AML-193 (cell line): ENCODE data around the gene COL8A1.
A peak's percentile ranks its signal among the peaks of the same experiment; 100 is the strongest.

Source experiments
- DNase-seq, 2 experiments: peaks; one replicate each; lab custom pipeline; 2025; lab: John Stamatoyannopoulos, UW

Gene COL8A1

GRCh38 chr3:99639579-99639978 is 1.2 kb downstream of the COL8A1 start:
- DNase-seq: no peak

- no peak for DNase-seq
These were observed 1.9 kb downstream of the COL8A1 start for GRCh38 chr3:99640214-99640851.

GRCh38 chr3:99641480-99641879 is 3.1 kb downstream of the COL8A1 start:
- no peak for DNase-seq

- no peak for DNase-seq
These were observed 3.6 kb downstream of the COL8A1 start for GRCh38 chr3:99641982-99642381.

- DNase-seq: no peak
These were observed 5.6 kb downstream of the COL8A1 start for GRCh38 chr3:99644017-99644416.

GRCh38 chr3:99644746-99645145 is 6.4 kb downstream of the COL8A1 start:
- DNase-seq: no peak

GRCh38 chr3:99645277-99646106 is 7.1 kb downstream of the COL8A1 start:
- peak; percentile 17 to 31 for DNase-seq

- no peak for DNase-seq
These were observed 7.7 kb downstream of the COL8A1 start for GRCh38 chr3:99646107-99646435.

GRCh38 chr3:99647081-99647480 is 8.7 kb downstream of the COL8A1 start:
- DNase-seq: no peak

GRCh38 chr3:99648101-99648500 is 9.7 kb downstream of the COL8A1 start:
- no peak for DNase-seq

- no peak for DNase-seq
These were observed 10.1 kb downstream of the COL8A1 start for GRCh38 chr3:99648516-99648915.

- DNase-seq: no peak
These were observed 13.1 kb downstream of the COL8A1 start for GRCh38 chr3:99651531-99651930.

- no peak for DNase-seq
These were observed 18.2 kb downstream of the COL8A1 start for GRCh38 chr3:99656624-99657023.

GRCh38 chr3:99658274-99658673 is 19.9 kb downstream of the COL8A1 start:
- no peak for DNase-seq

GRCh38 chr3:99659032-99659431 is 20.6 kb downstream of the COL8A1 start:
- no peak for DNase-seq

- no peak for DNase-seq
These were observed 21.6 kb downstream of the COL8A1 start for GRCh38 chr3:99659951-99660350.

GRCh38 chr3:99662838-99663570 is 24.6 kb downstream of the COL8A1 start:
- DNase-seq: no peak

GRCh38 chr3:99663977-99664376 is 25.6 kb downstream of the COL8A1 start:
- no peak for DNase-seq

GRCh38 chr3:99665017-99665416 is 26.6 kb downstream of the COL8A1 start:
- no peak for DNase-seq

GRCh38 chr3:99666201-99666600 is 27.8 kb downstream of the COL8A1 start:
- no peak for DNase-seq

- no peak for DNase-seq
These were observed 29.6 kb downstream of the COL8A1 start for GRCh38 chr3:99668044-99668443.

- no peak for DNase-seq
These were observed 31.6 kb downstream of the COL8A1 start for GRCh38 chr3:99669879-99670555.
